ENCODE measurements around the gene DSG4.

Gene DSG4

DNA sequence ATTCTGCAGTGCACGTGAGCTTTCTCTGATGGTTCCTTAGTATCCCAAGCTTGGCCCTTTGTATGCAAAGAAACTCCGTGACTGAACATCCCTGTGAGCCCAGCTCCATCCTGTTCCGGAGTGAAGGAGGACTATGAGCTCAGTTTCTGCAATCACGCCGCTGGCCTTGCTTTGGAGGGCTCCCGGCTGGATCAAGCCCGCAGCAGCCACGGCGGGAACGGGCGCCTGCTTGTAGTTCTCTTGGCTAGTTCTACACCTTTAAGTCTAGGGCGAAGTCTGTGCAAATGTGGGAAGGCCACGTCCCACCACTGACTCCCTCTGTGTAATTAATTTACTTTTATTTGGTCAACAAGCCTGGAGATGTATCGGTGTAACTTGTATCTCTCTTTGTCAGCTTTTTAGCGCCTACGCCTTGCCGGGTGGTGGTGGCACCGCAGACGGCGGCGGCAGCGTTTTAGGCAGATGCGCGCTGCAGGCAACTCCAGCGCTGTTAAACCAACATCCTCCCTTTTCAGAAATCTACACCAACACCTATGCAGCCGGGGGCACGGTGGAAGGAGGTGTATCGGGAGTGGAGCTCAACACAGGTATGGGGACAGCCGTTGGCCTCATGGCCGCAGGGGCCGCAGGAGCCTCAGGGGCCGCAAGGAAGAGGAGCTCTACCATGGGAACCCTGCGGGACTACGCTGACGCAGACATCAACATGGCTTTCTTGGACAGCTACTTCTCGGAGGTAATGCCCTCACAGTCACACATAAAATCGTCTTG is 34.3 kb downstream of the DSG4 start:
- H3K4me1 ChIP-seq (ENCODE audit: low read length) = no peaks in the 10 kb centered on the region
- no peaks in the 10 kb centered on the region for H3K79me2 ChIP-seq (ENCODE audit: low read length)
- H3K27me3 ChIP-seq (replicated peaks; ENCODE audit: insufficient read depth, low read length) = no peaks in the 10 kb centered on the region
- H3F3A ChIP-seq (ENCODE audit: insufficient read depth, low read length) = no peaks in the 10 kb centered on the region
- DNase-seq = no peak
- no peaks in the 10 kb centered on the region for H3K9me3 ChIP-seq (replicated peaks; ENCODE audit: insufficient read depth, low read length)
- TF ChIP-seq EZH2 (optimal IDR thresholded peaks at IDR 0.05; ENCODE audit: low read depth, low read length) = no peak
- no peak for TF ChIP-seq EZH2phosphoT487 (IDR thresholded peaks at IDR 0.05; ENCODE audit: low read length)
- TF ChIP-seq, protein P1, sequence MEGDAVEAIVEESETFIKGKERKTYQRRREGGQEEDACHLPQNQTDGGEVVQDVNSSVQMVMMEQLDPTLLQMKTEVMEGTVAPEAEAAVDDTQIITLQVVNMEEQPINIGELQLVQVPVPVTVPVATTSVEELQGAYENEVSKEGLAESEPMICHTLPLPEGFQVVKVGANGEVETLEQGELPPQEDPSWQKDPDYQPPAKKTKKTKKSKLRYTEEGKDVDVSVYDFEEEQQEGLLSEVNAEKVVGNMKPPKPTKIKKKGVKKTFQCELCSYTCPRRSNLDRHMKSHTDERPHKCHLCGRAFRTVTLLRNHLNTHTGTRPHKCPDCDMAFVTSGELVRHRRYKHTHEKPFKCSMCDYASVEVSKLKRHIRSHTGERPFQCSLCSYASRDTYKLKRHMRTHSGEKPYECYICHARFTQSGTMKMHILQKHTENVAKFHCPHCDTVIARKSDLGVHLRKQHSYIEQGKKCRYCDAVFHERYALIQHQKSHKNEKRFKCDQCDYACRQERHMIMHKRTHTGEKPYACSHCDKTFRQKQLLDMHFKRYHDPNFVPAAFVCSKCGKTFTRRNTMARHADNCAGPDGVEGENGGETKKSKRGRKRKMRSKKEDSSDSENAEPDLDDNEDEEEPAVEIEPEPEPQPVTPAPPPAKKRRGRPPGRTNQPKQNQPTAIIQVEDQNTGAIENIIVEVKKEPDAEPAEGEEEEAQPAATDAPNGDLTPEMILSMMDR (IDR thresholded peaks at IDR 0.05; ENCODE audit: low read length) = no peak
- H3K36me3 ChIP-seq (replicated peaks; ENCODE audit: insufficient read depth, low read length) = no peaks in the 10 kb centered on the region
- no peak overlapping the region for H3K27ac ChIP-seq (ENCODE audit: low read length)
- H3K9ac ChIP-seq (ENCODE audit: low read length) = no peak overlapping the region
- H3K4me2 ChIP-seq (ENCODE audit: low read depth, low read length) = no peak overlapping the region
- H4K20me1 ChIP-seq (ENCODE audit: insufficient read depth, low read length) = no peaks in the 10 kb centered on the region
- no peak overlapping the region for H3K4me3 ChIP-seq (ENCODE audit: low read length)
- H3K9me2 ChIP-seq (replicated peaks; ENCODE audit: insufficient read depth, low read length) = no peaks in the 10 kb centered on the region
- H2AFZ ChIP-seq (ENCODE audit: low read length) = no peak overlapping the region

DNA sequence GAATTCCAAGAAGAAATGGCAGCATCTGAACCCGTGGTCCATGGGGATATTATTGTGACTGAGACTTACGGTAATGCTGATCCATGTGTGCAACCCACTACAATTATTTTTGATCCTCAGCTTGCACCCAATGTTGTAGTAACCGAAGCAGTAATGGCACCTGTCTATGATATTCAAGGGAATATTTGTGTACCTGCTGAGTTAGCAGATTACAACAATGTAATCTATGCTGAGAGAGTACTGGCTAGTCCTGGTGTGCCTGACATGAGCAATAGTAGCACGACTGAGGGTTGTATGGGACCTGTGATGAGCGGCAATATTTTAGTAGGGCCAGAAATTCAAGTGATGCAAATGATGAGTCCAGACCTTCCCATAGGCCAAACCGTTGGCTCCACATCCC is 36.6 kb downstream of the DSG4 start:
- Histone ChIP-seq H3K9ac (ENCODE audit: low read length) (no peak overlapping the region), H3K4me1 (ENCODE audit: low read length) (no peaks in the 10 kb centered on the region), H3K27ac (ENCODE audit: low read length) (no peak overlapping the region), H3K9me3 (replicated peaks; ENCODE audit: insufficient read depth, low read length) (no peaks in the 10 kb centered on the region), H3K36me3 (replicated peaks; ENCODE audit: insufficient read depth, low read length) (no peaks in the 10 kb centered on the region), H3K27me3 (replicated peaks; ENCODE audit: insufficient read depth, low read length) (no peaks in the 10 kb centered on the region), H3K4me3 (ENCODE audit: low read length) (no peak overlapping the region), H3K4me2 (ENCODE audit: low read depth, low read length) (no peak overlapping the region), H4K20me1 (ENCODE audit: insufficient read depth, low read length) (no peaks in the 10 kb centered on the region), H3F3A (ENCODE audit: insufficient read depth, low read length) (no peaks in the 10 kb centered on the region), H2AFZ (ENCODE audit: low read length) (no peak overlapping the region), H3K9me2 (replicated peaks; ENCODE audit: insufficient read depth, low read length) (no peaks in the 10 kb centered on the region), H3K79me2 (ENCODE audit: low read length) (no peaks in the 10 kb centered on the region)
- DNase-seq = no peak
- TF ChIP-seq EZH2 (optimal IDR thresholded peaks at IDR 0.05; ENCODE audit: low read depth, low read length) = no peak
- TF ChIP-seq, protein P1 (IDR thresholded peaks at IDR 0.05; ENCODE audit: low read length) = no peak
- no peak for TF ChIP-seq EZH2phosphoT487 (IDR thresholded peaks at IDR 0.05; ENCODE audit: low read length)

DNA sequence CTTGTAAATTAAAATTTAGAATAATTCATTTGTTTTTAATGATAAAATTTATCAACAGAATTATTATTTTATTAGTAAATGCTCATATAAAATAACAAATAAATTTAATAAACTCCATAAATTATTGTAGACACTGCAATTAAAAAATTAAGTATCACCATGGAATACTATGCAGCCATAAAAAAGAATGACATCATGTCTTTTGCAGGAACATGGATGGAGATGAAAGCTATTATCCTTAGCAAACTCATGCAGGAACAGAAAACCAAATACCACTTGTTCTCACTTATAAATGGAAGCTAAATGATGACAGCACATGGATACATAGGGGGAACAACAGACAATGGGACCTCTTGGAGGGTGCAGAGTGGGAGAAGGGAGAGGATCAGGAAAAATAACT is 41.3 kb downstream of the DSG4 start:
- H3K4me1 ChIP-seq (ENCODE audit: low read length) = no peaks in the 10 kb centered on the region
- H3K27ac ChIP-seq (ENCODE audit: low read length) = no peak overlapping the region
- no peak overlapping the region for H3K9ac ChIP-seq (ENCODE audit: low read length)
- no peak overlapping the region for H3K4me3 ChIP-seq (ENCODE audit: low read length)
- H3K4me2 ChIP-seq (ENCODE audit: low read depth, low read length) = no peak overlapping the region
- no peak for TF ChIP-seq EZH2phosphoT487 (IDR thresholded peaks at IDR 0.05; ENCODE audit: low read length)
- no peak for TF ChIP-seq EZH2 (optimal IDR thresholded peaks at IDR 0.05; ENCODE audit: low read depth, low read length)
- H3K27me3 ChIP-seq (replicated peaks; ENCODE audit: insufficient read depth, low read length) = no peaks in the 10 kb centered on the region
- H3K9me2 ChIP-seq (replicated peaks; ENCODE audit: insufficient read depth, low read length) = no peaks in the 10 kb centered on the region
- H3K9me3 ChIP-seq (replicated peaks; ENCODE audit: insufficient read depth, low read length) = no peaks in the 10 kb centered on the region
- no peaks in the 10 kb centered on the region for H3F3A ChIP-seq (ENCODE audit: insufficient read depth, low read length)
- no peak overlapping the region for H2AFZ ChIP-seq (ENCODE audit: low read length)
- no peaks in the 10 kb centered on the region for H4K20me1 ChIP-seq (ENCODE audit: insufficient read depth, low read length)
- H3K79me2 ChIP-seq (ENCODE audit: low read length) = no peaks in the 10 kb centered on the region
- DNase-seq = no peak
- no peaks in the 10 kb centered on the region for H3K36me3 ChIP-seq (replicated peaks; ENCODE audit: insufficient read depth, low read length)

DNA sequence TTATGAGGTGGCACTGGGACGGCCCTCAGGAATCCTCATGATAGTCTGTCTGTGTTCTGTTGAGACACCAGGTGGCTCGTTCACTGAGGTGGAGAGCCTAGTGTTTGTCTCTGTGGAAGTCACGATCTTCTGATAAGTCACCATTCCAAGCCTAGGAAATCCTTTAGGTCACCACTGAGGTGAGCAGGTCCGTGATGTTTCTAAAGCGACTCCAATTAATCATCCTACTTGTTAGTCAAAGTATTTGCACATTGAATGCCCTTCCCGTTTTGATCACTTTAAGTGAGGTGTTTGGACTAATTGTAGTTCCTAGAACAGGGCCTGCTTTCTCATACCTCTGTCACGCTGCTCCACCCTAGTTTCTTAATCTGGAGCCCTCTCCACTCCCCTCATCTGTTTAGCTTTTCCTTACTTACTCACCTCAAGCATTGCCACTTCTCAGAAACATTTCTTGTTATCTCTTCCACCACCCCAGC is 42.9 kb downstream of the DSG4 start:
- Histone ChIP-seq H3K4me1 (ENCODE audit: low read length) (no peaks in the 10 kb centered on the region), H3K4me3 (ENCODE audit: low read length) (no peak overlapping the region), H4K20me1 (ENCODE audit: insufficient read depth, low read length) (no peaks in the 10 kb centered on the region), H3K9me3 (replicated peaks; ENCODE audit: insufficient read depth, low read length) (no peaks in the 10 kb centered on the region), H2AFZ (ENCODE audit: low read length) (no peak overlapping the region), H3K9ac (ENCODE audit: low read length) (no peak overlapping the region), H3K9me2 (replicated peaks; ENCODE audit: insufficient read depth, low read length) (no peaks in the 10 kb centered on the region), H3F3A (ENCODE audit: insufficient read depth, low read length) (no peaks in the 10 kb centered on the region), H3K79me2 (ENCODE audit: low read length) (no peaks in the 10 kb centered on the region), H3K4me2 (ENCODE audit: low read depth, low read length) (no peak overlapping the region), H3K27me3 (replicated peaks; ENCODE audit: insufficient read depth, low read length) (no peaks in the 10 kb centered on the region), H3K36me3 (replicated peaks; ENCODE audit: insufficient read depth, low read length) (no peaks in the 10 kb centered on the region), H3K27ac (ENCODE audit: low read length) (no peak overlapping the region)
- DNase-seq = no peak
- TF ChIP-seq EZH2phosphoT487 (IDR thresholded peaks at IDR 0.05; ENCODE audit: low read length) (no peak), EZH2 (optimal IDR thresholded peaks at IDR 0.05; ENCODE audit: low read depth, low read length) (no peak)
- TF ChIP-seq, protein P1 (IDR thresholded peaks at IDR 0.05; ENCODE audit: low read length) = no peak
